ENCODE data around the gene ZBTB7B.

ZBTB7B gene

DNA sequence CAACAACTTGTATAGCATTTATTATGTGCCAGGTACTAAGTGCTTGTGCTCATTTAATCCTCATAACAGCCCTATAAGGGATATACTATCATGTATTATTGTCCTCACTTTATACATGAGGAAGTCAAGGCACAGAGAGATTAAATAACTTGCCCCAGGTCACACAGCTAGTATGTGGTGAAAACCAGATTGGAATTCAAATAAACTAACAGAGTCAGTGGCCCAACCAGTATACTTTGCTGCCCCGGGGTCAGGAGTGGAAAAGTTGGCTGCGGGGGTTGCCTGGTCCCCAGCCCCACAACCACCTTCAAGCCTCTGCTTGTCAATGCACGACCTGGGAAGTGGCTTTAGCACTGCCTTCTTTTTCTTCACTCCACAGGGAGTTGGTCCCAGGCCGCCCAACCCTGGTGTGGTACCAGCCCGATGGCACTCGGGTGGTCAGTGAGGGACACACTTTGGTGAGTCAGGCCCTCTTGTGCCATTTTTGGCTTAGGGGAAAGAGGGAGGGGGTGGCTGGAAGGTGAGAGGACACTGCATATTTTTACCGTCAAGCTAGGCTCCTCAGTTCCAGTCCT, 51.0 kb downstream of the ZBTB7B start:
- DNase-seq (ENCODE audit: low read depth in 3 of 3, low spot score in 1 of 3): no peak

- DNase-seq (ENCODE audit: low read depth in 3 of 3, low spot score in 1 of 3): no peak
These were observed 54.5 kb downstream of the ZBTB7B start for GRCh38 chr1:155057104-155057503.

DNA sequence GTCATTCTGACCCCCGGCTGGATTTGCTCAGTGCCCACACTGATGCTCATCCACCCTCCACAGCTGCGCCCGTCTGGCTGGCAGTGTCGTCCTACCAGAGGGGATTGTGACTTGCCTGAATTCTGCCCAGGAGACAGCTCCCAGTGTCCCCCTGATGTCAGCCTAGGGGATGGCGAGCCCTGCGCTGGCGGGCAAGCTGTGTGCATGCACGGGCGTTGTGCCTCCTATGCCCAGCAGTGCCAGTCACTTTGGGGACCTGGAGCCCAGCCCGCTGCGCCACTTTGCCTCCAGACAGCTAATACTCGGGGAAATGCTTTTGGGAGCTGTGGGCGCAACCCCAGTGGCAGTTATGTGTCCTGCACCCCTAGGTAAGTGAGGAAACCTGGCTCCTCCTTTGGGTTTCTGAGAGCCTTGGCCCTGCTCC, 55.2 kb downstream of the ZBTB7B start:
- no peak for DNase-seq (ENCODE audit: low read depth in 3 of 3, low spot score in 1 of 3)

DNA sequence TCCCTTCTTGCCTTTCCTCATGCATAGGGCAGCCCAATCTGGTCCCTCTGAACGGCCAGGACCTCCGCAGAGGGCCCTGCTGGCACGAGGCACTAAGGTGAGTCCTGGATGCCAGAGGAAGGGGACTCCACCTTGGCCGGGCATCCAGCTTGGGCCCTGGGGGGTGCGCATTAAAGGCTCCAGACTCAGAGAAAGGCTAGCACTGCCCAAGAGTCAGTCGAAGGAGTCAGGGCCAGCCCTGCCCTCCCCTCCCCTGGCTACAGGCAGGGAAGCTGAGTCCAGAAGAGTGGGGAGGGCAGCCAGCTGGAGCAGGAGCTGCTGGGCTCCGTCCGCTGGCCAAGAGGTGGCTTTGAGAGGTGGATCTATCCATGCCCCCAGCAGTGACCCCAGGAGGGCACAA, 58.1 kb downstream of the ZBTB7B start:
- no peak for DNase-seq (ENCODE audit: low read depth in 3 of 3, low spot score in 1 of 3)

- DNase-seq (ENCODE audit: low read depth in 3 of 3, low spot score in 1 of 3): peak; percentile 87 to 97 (median 91)
These were observed 59.0 kb downstream of the ZBTB7B start for GRCh38 chr1:155061381-155062150.

DNA sequence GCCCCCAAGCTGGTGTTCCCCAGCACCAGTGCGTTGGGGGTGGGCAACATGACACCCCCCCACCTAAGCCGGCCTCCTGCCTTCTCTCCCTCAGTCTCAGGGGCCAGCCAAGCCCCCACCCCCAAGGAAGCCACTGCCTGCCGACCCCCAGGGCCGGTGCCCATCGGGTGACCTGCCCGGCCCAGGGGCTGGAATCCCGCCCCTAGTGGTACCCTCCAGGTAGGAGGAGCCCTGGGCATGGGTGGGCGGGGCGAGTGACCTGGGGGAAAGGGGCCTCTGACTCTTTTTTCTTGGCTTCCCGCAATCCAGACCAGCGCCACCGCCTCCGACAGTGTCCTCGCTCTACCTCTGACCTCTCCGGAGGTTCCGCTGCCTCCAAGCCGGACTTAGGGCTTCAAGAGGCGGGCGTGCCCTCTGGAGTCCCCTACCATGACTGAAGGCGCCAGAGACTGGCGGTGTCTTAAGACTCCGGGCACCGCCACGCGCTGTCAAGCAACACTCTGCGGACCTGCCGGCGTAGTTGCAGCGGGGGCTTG, 59.6 kb downstream of the ZBTB7B start:
- no peak for DNase-seq (ENCODE audit: low read depth in 3 of 3, low spot score in 1 of 3)

GRCh38 chr1:155062702-155063411, 60.3 kb downstream of the ZBTB7B start:
- DNase-seq (ENCODE audit: low read depth in 3 of 3, low spot score in 1 of 3): peak in 2 of 3 donors; percentile 44 to 72

DNA sequence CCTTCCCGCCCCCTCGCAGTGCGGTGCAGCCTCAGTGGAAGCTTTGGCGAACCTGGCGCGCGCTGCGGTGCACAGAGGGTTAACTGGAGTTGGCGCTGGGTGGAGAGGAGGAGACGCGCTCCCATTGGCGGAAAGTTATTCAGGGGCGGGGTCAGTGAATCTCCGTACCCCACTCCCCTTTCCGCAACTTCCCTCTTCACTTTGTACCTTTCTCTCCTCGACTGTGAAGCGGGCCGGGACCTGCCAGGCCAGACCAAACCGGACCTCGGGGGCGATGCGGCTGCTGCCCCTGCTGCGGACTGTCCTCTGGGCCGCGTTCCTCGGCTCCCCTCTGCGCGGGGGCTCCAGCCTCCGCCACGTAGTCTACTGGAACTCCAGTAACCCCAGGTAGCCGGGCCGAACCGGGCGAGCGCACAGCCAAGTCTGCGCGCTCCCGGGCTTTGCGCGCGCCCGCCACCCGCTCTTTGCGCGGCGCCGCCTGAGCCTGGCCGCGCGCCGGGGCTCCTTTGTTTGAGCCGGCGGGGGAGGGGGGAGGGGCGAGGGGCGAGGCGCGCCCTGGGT, 61.0 kb downstream of the ZBTB7B start, which contains the start of gene EFNA4:
EFNA4 (plus strand) TSS at position 191 of the 561 bp plus-strand sequence; CDS start at position 275, 84 bp downstream.
- peak; percentile 52 to 70 (median 61) for DNase-seq (ENCODE audit: low read depth in 3 of 3, low spot score in 1 of 3)

- no peak for DNase-seq (ENCODE audit: low read depth in 3 of 3, low spot score in 1 of 3)
These were observed 61.7 kb downstream of the ZBTB7B start for GRCh38 chr1:155064111-155064831.

GRCh38 chr1:155064832-155065429, 62.3 kb downstream of the ZBTB7B start:
- DNase-seq (ENCODE audit: low read depth in 3 of 3, low spot score in 1 of 3): no peak

DNA sequence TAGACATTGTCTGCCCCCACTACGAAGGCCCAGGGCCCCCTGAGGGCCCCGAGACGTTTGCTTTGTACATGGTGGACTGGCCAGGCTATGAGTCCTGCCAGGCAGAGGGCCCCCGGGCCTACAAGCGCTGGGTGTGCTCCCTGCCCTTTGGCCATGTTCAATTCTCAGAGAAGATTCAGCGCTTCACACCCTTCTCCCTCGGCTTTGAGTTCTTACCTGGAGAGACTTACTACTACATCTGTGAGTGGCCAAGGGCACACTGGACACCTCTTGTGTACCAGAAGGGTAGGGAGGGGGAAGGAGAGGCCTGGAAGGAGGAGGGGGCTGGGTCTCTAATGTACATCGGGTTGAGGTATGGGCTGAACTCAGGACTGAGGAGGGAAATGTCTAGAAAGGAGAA, 64.2 kb downstream of the ZBTB7B start:
- DNase-seq (ENCODE audit: low read depth in 3 of 3, low spot score in 1 of 3): no peak

Measured in stimulated activated CD4-positive, alpha-beta T cell treated with anti-CD3 and anti-CD28 coated beads, TNF-alpha, amount 100 ng/mL, for 1 hour (primary cell).